GM18511 (cell line): Measurements from ENCODE around the gene ACP7.
"Not testable (repeated sequence)": the region's sequence is repeated elsewhere in the genome, so short reads cannot be mapped to it uniquely, and the experiment has no call there.

Source experiments
- ATAC-seq: cut with Tn5 transposase; IDR thresholded peaks from one replicate; pipeline ENCODE4 v1.9.1; 2021; ENCODE audit warnings: mild to moderate bottlenecking, moderate library complexity; ENCODE audit not compliant: unreplicated experiment

ACP7 gene, protein sequence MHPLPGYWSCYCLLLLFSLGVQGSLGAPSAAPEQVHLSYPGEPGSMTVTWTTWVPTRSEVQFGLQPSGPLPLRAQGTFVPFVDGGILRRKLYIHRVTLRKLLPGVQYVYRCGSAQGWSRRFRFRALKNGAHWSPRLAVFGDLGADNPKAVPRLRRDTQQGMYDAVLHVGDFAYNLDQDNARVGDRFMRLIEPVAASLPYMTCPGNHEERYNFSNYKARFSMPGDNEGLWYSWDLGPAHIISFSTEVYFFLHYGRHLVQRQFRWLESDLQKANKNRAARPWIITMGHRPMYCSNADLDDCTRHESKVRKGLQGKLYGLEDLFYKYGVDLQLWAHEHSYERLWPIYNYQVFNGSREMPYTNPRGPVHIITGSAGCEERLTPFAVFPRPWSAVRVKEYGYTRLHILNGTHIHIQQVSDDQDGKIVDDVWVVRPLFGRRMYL

DNA sequence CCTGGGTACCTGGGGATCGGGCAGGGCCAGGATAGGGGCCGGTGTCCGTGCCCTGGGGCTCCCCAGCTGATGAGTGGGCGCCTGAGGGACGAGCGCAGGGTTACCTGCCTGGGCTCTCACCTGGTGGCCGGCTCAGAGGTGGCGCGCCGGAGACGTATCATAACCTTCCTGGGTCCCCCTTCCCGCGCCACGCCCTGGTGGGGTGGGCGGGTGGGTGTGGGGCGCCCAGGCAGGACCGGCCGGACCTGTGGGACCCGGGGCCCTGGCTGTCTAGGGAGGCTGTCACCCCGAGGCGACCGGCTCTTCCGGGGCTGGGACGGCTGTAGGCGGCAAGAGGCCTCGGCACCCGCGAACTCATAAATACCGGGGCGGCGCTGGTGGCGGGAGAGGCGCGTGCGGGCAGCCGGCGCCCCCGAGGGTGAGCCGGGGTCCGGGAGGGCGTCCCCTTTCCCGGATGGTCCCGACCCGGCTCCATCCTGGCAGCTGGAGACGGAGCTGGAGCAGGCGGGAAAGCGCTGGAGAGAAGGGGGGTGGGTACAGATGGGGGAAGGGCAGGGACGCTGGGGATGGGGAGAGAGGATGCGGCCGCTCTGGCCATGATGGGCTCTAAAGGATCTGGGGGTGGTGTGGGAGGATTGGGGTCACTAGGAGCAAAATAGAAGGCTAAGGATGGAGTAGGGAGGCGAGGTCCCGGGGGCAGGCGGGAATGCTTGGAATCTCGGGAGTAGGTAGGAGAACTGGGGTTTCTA lies at the start of gene ACP7:
ACP7 (plus strand) TSS at position 386 of the 749 bp plus-strand sequence. CDS start 902 bp downstream, outside the sequence.
- no peak for ATAC-seq

DNA sequence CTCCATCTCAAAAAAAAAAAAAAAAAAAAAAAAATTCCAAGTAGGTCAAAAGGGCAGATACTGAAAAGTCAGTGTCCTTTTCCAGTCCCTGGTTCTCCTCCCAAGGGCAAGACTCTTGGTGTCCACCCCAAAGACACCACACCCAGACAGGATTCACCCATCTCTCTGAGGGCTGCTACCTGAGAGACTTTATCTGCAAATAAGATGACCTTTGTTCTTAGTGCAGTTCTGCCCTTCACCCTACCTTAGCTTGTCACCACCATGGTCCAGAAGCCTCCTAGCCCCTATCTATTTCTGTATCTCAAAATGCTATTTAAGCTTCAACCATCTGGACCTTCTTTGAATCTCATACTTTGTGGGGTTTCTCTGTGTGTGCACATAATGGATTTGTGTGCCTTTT lies 47.6 kb upstream of the ACP7 start:
- ATAC-seq, result no peak

DNA sequence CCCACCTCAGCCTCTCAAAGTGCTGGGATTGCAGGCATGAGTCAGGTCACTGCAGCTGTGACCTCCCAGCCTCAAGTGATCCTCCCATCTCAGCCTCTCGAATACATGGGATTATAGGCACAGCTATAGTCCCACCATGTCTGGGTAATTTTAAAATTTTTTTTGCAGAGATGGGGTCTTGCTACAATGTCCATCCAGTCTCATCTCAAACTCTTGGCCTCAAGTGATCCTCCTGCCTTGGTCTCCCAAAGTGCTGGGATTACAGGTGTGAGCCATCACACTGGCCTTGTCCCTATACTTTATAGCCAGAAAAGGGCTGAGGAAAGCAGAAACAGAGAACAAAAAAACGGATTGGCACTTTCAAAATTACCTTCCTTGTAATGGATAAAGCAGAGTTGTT lies 47.0 kb upstream of the ACP7 start:
- no peak for ATAC-seq

DNA sequence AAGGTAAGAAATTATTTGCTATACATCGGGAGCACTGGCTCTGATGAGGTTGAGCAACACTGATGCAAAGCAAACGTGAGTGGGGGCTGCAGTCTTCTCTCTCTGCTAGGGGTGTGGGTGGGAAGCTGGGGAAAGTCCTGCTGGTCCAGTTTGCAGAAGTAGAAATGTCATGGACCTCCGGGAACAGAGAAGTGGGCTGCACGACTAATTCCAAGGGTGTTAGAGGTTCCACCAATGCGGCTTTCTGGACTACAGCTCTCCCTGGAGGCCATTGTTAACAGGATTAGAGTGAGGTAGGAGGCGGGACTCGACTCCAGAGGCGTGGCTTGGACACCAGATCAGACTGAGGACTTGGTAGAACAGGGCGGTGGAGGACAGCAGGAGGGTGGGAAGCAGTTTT lies 46.1 kb upstream of the ACP7 start:
- ATAC-seq, result no peak

DNA sequence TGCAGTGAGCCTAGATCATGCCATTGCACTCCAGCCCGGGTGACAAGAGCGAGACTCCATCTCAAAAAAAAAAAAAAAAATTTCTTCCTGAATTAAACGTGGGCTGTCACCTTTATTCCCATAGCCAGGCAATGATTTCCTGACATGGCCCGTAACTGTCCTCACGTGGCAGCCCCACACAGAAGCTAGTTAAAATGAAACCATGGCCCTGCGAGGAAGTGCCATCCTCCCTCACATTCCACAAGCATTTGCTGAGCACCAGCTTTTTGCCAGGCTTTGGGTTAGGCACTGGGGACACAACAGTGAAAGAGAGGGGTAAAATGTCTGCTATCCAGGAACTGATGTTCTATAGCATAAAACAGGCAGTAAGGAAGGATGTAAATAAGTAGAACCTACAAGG lies 38.7 kb upstream of the ACP7 start:
- ATAC-seq, result no peak

DNA sequence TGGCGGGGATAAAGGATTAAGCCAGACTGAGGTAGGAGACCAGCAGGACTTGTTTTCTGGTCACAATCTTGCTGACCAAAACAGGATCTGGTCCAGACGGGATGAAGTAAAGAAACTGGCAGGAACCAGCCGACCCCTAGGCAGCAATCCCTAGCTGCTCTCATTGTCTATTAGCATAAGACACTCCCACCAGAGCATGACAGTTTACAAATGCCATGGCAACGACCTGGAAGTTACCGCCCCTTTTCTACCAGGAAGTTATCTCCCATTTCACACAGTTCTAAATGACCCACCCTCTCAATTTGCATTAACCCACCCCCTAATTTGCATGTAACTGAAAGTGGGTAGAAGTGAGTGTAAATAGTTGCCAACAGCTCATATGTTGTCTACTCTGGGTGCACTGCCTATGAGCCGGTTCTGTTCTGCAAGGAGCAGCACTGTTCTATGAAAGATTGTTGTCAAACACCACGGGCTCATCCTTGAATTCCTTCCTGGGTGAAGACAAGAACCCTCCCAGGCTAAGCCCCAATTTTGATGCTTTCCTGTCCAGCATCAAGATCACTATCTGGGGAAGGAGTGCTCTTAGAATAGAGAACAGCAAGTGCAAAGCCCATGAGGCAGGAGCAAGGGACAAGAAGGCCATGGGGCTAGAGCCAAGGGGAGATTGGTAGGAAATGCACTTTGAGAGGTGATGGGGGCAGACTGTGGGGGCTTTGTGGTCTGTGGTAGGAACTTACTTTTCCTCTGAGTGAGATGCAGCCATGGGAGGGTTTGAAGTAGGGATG lies 37.9 kb upstream of the ACP7 start:
- no peak for ATAC-seq

DNA sequence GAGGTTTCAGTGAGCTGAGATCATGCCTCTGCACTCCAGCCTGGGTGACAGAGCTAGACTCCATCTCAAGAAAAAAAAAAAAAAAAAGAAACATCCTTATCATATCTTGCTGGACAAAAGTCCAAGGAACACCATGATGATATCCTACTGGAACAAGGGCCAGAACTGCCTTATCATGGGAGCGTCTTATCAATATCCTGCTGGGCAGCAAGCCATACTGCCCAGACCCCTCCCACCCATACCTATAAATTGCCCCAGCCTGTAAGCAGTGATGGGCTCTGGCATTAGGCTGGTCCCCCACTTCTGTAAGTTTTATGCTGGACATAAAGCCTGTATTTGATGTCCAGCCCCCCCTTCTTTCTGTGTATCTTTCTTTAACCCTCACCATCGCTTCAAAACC lies 37.1 kb upstream of the ACP7 start:
- ATAC-seq, result no peak

DNA sequence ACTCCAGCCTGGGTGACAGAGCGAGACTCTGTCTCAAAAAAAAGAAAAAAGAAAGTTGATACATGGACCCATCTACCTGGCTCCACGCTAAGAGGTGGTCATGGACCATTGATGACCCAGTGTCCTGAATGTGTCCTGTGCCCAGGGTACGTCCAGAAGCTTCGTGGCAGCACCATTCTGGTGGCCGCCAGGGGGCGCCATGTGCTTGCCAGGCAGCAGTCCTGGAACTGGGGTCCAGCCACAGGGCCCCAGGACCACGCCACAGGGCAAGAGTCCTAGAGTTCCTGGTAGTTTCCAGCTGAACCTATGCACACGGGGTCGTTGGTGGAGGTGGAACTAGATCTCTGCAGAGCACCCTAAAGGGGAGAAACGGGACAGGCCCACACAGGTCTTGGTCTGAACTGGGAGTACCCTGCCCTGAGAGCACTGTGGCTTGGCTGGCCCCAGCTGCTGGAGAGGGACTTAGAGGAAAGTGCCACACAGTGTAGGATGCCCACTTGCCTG lies 31.9 kb upstream of the ACP7 start:
- no peak for ATAC-seq

DNA sequence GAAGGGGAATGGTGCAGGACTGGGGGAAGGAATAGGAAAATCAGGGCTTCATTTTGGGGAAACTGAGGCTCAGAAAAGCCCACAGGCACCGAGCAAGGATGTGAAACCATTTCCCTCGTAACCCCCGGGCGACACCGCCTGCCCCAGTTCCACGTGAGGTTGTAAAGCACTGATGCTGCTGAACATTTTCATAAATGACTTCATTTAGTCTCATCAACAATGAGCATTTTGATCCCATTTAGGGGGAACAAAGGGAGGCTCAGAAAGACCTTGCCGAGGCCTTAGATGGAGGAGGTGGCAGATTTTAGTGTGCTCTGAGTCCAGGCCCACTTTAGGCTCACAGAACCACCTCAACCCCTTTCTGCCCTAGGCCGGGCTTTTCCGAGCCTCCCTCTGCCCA lies 31.3 kb upstream of the ACP7 start:
- no peak for ATAC-seq

DNA sequence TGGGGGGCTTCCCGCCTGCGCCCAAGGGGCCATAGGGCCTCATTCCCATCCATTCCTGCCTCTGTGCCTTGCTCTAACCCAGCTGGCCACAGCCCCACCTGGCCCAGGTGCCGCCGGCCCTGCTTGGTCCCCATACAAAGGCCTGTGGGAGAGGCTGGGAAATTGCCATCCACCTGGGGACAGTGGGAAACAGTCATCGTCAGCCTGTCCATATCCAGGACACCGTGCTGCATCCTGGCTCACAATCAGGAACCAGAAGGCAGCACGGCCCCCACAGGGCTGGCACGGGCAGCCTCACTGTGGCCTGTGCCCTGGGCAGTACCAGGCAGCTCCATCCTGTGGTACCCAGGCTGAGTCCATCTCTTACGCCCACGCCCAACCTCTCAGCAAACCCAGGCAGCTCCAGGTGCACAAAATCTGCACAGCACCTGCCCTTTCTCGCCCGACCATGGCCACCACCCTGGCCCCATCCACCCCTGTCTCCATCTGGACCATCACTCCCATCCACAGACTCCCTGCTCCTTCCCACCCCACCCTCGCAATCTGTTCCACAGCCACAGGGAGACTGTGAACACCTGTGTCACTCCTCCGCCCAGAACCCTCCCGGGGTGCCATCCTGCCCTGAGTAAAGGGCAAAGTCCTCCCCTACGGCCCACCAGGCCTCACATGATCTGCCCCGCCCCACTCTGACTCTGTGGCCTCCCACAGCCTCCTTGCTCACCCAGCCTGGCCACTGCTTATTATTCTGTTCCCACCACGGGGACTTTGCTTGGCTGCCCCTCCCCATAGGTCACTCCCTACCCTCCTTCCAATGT lies 30.7 kb upstream of the ACP7 start:
- no peak for ATAC-seq

DNA sequence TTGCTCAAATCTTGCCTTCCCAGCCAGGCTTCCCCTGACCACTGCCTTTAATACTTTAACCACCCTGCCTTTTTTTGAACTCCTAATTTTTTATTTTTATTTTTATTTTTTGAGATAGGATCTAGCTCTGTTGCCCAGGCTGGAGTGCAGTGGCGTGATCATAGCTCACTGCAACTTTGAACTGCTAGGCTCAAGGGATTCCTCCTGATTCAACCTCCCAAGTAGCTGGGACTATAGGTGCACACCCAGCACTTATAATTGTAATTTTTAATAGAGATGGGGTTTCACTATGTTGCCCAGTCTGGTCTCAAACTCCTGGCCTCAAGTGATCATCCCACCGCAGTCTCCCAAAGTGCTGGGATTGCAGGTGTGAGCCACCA lies 30.1 kb upstream of the ACP7 start:
- ATAC-seq, result no peak

DNA sequence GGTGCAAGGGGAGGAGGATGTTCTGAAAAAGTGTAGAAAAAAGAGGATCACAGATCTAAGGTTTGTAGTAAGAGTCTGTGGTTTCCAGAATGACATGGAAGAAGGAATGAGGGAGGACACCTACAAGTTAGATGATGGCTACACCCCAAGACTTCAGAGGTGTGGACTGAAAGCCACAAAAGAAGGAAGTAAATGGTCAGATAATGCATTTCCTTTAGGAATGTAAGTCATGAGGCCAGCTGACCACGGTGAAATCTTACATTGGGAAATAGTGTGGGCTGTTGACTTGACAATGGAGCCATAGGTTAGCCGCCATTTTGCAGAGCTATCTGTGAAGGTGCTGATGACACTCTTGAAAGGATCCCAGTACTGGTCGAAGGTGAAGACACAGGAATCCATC lies 26.6 kb upstream of the ACP7 start:
- ATAC-seq, result no peak

DNA sequence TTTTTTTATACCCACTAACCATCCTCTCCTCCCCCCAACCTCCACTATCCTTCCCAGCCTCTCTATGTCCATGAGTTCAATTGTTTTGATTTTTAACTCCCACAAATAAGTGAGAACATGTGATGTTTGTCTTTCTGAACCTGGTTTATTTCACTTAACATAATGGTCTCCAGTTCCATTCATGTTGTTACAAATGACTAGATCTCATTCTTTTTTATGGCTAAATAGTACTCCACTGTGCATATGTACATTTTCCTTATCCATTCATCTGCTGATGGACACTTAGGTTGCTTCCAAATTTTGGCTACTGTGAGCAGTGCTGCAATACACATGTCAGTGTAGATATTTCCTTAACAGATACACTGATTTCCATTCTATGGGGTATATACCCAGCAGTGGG lies 24.9 kb upstream of the ACP7 start:
- no peak for ATAC-seq

DNA sequence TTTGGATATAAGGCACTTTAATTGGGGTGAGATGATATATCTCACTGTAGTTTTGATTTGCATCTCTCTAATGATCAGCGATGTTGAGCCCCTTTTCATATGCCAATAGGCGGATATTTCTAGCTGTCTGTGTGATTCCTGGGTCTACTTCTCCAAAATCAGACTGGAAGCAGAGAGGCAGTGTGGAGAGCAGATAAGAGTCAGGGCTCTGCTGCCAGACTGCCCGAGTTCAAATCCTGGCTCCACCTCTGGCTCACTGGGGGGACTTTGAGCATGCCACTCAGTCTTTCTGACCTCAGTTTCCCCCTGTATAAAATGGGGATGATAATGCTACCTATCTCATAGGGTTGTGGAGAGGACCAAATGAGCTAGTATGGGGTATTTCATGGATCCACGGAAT lies 24.0 kb upstream of the ACP7 start:
- no peak for ATAC-seq

DNA sequence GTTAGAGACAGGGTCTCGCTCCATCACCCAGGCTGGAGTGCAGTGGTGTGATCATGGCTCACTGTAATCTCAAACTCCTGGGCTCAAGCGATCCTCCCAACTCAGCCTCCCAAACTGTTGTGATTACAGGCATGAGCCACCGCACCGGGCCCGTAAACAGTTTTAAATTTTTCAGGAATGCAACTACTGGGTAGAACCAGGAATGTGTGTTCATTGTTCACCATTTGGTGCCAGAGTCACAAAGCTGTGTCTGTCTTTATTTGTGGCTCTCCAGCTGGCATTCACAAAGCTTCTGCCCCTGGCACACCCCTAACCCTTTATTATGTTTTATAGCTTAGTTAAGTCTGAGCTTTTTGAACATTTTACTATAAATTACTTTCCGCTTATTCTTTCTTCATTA lies 19.8 kb upstream of the ACP7 start:
- no peak for ATAC-seq

DNA sequence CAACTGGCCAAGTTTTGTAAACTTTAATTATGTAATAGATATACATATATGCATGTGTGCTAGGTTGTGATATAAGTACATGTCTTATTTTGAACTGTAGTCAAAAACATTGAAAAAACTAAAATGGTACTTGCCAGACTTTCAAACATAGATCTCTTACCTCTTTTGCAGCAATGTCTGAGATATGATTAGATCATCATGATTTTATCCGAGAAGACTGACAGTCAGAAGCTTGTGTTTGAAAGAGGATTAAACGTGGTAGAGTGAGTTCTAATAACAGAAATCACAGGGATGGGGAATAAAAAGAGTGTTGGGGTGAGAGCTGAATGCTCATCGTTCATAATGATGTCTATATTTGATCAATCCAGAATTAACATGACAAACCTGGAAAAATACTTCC lies 18.2 kb upstream of the ACP7 start:
- no peak for ATAC-seq

DNA sequence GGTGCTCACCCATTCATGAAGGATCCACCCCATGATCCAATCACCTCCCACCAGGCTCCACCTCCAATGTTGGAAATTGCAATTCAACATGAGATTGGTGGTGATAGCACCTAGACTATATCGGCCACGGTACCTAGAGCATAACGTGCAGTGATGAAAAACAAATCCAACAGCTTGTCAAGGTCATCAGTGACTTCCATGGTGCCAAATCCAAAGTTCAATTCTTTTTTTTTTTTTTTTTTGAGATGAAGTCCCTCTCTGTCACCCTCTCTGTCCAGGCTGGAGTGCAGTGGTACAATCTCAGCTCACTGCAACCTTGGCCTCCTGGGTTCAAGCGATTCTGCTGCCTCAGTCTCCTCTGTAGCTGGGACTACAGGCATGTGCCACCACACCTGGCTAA lies 17.1 kb upstream of the ACP7 start:
- ATAC-seq, result no peak

DNA sequence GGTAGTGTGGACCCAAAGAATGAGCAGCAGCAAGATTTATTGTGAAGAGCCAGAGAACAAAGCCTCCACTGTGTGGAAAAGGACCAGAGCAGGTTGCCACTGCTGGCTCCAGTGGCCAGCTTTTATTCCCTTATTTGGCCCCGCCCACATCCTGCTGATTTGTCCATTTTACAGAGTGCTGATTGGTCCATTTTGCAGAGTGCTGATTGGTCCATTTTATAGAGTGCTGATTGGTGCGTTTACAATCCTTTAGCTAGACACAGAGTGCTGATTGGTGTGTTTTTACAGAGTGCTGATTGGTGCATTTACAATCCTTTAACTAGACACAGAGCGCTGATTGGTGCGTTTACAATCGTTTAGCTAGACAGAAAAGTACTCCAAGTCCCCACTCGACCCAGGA lies 15.9 kb upstream of the ACP7 start:
- not testable (repeated sequence) for ATAC-seq

DNA sequence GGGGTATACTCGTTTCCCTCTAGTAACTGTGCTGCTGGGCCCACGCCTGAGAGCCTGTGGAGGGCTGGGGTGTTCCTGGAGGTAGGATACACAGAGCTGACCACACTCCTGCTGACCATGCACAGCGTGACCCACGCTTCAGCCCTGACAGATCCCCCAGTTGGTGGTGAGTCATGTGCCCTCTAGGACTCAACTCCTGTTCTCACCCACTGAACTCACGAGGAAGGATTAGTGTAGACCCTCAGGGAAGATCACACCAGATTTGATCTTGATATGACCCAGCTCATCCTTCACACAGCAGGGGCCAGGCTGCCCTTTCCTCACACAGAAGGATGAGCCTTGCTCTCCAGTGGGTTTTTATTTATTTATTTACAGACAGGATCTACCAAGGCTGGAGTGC lies 13.3 kb upstream of the ACP7 start:
- no peak for ATAC-seq

DNA sequence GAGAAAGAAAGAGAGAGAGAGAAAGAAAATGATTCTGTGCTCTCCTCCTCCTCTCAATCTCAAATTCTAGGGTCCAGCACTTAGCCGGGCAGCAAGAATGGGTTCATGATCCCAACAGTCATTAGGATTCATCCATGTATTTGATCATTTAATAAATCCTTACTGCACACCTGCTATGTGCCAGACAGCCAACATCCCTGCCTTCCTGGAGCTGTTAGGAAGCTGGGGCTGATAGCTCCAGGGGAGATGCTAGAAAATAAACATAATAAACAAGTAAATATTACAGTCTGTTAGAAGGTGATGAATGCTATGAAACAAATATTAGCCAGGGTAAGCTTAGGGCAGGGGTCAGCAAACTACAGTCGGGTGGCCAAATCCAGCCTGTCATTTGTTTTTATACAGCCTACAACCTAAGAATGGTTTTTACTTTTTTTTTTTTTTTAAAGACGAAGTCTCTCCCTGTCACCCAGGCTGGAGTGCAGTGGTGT lies 9.9 kb upstream of the ACP7 start:
- ATAC-seq, result no peak
